HEK293T (cell line): ENCODE measurements around the gene NARS2.

ENCODE experiments used
- ARNT ChIP-seq: fragments of 450-650 bp; IDR thresholded peaks from 2 replicates; pipeline ENCODE4 v1.6.1; 2017; ENCODE audit warnings: mild to moderate bottlenecking
- FOXK2 ChIP-seq: fragments of 450-650 bp; IDR thresholded peaks from 2 replicates; pipeline ENCODE4 v1.6.1; 2016; ENCODE audit warnings: mild to moderate bottlenecking
- FOXM1 ChIP-seq: fragments of 450-650 bp; IDR thresholded peaks from 2 replicates; pipeline ENCODE4 v1.6.1; 2017; ENCODE audit warnings: mild to moderate bottlenecking, borderline replicate concordance
- HDGF ChIP-seq: fragments of 450-650 bp; IDR thresholded peaks from 2 replicates; pipeline ENCODE4 v1.6.1; 2017; ENCODE audit warnings: antibody characterized with exemption, borderline replicate concordance
- SP1 ChIP-seq: fragments of 450-650 bp; IDR thresholded peaks from 2 replicates; pipeline ENCODE4 v1.6.1; 2017
- TARDBP ChIP-seq: fragments of 450-650 bp; IDR thresholded peaks from 2 replicates; pipeline ENCODE4 v1.6.1; 2016

DNA sequence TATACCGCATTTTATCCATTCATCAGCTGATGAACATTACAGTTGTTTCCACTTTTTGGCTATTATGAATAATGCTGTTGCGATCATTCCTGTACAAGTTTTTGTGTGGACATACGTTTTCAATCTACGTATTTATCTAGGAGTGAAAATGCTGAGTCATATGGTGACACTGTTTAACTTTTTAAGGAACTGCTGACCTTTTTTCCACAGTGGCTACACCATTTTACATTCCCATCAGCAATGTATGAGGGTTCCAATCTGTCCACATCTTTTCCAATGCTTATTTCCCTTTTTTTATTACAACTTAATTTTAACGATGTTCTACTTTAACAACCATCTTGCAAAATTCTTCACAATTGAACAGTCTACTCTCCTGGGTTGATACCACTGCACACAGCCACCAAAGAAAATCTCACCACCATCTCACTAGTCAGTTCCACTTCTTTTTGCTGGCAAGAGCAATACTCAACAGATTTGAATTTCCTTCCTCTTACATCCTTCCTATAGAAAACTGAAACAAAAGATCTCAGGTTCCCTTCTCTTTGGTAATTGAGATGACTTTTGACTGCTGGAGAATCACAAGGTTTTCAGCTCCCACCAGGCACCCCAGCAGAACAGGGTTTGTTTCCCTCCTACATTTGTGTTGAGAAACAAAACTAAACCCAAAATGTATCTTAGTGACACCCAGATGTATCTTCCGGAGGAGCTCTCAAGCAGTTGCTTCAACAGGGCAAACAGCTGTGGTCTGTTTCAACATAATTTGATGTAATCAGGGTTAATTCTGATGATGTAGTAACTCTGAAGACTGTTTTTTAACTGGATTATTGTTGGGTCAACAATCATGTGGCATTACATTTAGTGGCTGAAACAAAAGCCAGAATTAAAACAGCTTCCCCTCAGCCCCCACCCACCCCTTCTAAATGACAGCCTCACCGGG is 150.1 kb downstream of the NARS2 start:
- TF ChIP-seq TARDBP: no peak
- TF ChIP-seq SP1: no peak
- TF ChIP-seq FOXK2: no peak
- TF ChIP-seq HDGF: no peak
- TF ChIP-seq ARNT: no peak
- no peak for TF ChIP-seq FOXM1
